HG03521 (cell line): Measurements from ENCODE around the gene AANAT.
A peak's percentile ranks its signal among the peaks of the same experiment; 100 is the strongest.
"Not testable (repeated sequence)": the region's sequence is repeated elsewhere in the genome, so short reads cannot be mapped to it uniquely, and the experiment has no call there.

ENCODE experiments used
- ATAC-seq: cut with Tn5 transposase; IDR thresholded peaks from one replicate; pipeline ENCODE4 v1.9.1; 2021; ENCODE audit warnings: mild to moderate bottlenecking, moderate library complexity; ENCODE audit not compliant: unreplicated experiment

The AANAT gene

DNA sequence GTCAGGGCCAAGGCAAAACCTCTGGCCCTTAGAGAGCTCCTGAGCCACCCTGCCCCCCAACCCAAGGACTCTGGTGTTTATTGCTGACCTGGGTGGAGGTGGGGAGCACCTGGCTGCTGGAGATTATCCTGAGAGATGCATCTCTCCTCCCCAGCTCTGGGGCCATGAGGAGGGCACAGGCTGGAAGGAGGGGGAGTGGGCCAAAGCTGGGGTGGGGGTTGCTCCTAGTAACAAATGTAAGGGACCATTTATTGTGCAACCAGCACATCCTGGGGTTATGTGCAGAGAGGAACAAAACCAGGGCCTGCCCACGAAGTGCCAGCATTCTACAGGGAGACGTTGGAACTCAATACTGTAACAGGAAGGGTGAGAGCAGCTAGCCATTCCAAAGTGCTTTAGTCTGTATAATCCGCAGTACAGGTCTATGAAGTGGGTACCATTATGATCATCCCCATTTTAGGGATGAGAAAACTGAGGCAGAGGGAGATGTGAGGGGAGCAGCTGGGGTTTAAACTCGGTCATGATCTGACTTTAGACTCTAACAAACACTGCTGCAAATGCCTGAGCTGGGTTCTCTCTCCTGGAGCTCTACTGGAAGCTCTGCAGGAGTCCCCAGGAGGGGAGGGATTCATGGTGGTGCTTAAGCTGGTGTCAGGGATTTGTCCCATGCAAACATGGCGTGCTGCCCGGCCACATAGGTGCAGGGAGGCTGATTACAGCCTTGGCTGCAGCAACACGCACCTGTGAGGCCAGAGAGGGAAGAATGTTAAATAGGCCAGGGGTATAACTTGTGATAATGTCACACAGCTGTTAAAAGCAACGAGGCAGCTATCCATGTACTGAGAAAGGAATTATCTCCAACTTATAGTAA, 35.2 kb downstream of the AANAT start:
- ATAC-seq: no peak

DNA sequence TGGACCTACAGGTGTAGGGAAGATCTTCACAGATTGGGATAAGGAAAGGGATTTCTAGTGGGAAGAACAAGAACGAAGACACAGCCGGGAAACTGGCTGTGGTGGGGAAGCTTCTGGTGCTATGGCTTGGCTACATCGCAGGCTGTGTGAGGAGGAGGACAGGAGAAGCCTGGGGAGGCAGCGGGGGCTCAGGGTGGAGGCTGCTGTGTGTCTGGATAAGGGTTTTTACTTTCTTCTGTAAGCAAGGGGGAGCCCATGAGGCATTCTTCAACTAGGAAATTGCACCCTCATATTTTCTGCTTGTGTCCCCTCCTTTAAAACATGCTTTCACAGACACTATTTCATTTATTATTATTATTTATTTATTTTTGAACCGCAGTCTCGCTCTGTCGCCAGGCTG, 36.7 kb downstream of the AANAT start:
- no peak for ATAC-seq

DNA sequence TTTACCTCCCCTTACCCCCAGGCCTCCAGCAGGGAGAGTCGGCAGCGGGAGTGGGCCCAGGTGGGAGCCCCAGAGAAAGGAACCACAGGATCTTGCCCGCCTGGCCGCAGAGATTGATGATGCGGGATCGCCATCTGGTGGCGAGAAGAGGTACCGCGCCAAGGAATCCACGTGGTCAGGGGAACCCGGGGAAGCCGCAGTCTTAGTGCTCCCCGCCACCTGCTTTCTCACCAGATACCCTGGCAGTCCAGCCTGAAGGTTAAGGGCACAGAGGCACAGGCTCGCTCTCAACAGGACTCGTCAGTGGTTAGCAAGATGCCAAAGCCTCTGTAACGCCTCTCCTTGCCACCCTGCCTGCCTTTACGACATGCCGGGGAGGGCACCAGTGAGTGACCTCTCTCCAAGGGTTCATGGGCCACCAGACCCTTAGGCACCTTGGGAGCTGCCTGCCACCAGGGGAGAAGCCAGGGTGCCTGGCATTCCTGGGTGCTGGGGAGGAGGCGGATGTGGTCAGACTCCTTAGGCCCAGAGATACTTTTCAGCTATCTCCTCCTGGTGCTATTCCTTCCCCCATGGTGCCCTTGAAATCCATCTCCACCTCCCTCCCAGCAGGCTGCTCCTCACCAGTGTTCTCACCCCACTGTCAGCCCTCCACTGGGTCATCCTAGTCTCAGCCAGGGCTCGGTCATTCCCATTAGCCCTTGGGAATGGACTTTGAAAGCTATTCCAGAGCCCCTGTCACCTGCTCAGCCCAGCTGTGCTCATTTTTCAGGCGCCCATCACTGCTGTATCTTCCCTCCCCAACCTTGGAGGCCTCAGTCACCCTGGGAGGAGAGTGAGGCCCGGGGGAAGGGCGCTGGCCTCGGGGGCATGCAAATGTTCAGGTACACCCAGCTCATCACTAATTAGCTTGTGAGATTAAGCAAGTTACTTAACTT, 39.3 kb downstream of the AANAT start:
- ATAC-seq: no peak

DNA sequence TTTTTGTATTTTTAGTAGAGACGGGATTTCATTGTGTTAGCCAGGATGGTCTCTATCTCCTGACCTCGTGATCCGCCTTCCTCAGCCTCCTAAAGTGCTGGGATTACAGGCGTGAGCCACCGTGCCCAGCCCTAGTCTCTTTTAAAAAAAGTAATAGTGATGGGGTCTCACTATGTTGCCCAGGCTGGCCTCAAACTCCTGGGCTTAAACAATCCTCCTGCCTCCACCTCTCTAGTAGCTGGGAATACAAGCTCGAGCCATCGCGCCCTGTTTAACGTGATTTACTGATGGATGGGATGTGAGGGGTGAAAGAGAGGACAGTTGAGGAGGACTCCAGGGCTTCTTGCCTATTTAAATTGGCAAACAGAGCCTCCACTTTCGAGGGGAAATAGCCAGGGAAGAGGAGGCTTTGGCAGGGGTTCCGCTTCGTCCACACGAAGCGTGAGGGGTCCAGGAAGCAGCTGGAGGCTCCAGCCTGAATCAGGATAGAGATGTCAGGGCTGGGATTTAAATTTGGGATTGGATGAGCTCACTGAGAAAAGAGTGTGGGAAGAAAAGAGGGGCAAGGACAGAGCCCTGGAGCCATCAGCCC, 41.2 kb downstream of the AANAT start:
- not testable (repeated sequence) for ATAC-seq

DNA sequence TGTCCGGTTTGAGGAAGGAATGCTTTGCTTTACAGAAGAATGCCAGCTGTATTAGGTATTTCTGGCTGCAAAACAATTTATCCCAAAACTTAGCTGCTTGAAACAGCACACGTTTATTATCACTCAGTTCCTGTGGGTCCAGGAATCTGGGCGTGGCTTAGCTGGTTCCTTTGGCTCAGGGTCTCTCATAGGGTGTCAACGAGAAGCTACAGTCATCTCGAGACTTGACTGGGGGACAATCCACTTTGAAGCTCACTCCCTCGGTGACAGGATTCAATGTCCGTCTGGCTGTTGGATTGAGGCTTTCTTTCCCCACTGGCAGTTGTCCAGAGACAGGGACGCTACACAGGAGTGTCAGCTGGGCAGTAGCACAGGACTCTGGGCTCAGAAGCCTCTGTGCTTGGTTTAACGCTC, 43.4 kb downstream of the AANAT start:
- no peak for ATAC-seq

DNA sequence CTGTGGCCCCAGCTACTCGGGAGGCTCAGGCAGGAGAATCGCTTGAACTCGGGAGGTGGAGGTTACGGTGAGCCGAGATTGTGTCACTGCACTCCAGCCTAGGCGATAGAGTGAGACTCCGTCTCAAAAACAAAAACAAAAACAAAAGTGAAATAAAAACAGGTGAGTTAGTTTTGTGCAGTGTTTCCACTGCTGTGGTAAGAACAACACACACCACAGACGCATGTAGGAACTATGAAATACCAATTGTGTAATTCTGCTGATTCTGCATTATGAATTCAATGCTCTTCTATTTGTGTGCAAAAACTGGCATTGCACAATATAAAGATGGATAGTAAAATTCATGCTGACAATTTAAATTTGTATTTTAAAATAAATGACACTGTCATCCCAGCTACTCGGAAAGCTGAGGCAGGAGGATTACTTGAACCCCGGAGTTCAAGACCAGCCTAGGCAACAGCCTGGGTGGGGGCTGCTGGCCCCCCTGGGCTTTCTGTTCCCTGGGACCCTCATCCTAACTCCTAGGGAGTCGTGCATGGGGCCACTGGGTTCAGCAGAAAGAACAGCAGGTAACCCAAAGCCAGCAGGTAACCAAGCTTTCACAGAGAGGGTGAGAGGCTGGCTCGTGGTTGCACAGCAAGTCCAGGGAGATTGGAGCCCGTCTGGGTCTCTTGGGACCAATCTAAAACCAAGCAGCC, 44.4 kb downstream of the AANAT start:
- no peak for ATAC-seq

DNA sequence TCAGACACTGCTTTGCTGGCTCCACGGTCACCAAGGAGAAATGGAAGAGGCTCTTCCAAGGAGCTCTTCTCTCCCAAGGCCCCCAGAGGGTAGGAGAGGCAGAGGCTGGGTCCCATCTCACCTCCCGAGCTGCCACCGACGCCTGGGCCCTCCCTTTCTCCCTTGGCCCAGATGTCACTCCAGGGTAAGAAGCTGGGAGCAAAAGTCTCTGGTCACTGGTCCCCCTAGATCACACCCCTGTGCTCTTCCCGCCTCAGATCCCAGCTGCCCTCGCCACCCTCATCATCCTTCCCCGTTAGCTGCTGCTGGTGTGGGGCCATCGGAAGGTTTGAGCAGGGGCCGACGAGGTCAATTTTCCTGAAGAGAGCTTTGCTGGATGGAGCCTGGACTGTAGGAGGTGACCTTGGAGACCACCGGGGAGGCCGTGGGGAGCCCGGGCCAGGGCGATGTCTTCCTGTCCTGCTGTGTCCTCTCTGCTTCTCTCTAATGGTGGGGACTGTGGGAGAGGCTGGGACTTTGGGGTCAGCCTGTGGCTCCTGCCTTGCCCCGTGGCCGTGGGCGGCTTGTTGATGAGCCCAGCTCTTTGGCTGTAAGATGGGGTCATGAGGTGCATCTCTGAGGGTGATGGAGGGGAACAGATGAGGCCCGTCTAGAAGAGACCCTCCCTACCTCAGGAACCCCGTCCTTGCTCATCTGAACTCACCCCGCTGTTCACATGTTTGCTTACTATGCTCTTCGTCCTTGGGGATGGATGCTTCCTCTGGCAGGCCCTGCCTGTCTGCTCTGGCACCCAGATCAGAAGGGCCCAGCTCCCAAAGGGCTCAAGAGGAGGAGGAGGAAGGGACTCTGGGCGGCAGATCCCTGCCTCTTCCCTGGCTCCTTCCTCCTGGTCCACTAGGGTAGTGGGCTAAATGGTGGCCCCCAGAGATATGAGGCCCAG, 45.2 kb downstream of the AANAT start:
- no peak for ATAC-seq

DNA sequence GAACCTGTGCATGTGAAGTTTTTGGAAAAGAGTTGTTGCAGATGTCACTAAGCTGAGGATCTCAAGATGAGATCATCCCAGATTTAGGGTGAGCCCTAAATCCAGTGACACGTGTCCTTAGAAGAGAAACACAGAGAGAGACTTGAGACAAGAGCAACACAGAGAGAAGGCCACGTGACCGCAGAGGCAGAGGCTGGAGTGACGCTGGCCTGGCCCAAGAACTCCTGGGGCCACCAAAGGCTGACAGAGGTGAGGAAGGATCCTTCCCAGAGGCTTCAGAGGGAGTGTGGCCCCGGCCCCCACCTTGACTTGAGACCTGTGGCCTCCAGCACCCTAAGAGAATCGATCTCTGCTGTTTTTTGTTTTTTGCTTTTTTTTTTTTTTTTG, 45.9 kb downstream of the AANAT start:
- no peak for ATAC-seq

DNA sequence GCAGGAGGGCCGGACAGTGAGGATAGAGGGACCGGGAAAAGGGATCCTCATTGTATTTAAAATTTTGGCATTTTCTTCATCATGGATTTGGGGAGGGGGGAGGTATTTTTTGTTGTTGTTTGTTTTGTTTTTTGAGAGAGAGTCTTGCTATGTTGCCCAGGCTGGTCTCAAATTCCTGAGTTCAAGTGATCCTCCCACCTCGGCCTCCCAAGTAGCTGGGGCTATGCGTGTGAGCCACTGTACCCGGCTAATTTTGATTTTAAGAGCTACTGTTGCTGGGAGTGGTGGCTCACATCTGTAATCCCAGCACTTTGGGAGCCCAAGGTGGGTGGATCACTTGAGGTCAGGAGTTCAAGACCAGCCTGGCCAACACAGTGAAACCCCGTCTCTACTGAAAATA, 47.0 kb downstream of the AANAT start:
- not testable (repeated sequence) for ATAC-seq

DNA sequence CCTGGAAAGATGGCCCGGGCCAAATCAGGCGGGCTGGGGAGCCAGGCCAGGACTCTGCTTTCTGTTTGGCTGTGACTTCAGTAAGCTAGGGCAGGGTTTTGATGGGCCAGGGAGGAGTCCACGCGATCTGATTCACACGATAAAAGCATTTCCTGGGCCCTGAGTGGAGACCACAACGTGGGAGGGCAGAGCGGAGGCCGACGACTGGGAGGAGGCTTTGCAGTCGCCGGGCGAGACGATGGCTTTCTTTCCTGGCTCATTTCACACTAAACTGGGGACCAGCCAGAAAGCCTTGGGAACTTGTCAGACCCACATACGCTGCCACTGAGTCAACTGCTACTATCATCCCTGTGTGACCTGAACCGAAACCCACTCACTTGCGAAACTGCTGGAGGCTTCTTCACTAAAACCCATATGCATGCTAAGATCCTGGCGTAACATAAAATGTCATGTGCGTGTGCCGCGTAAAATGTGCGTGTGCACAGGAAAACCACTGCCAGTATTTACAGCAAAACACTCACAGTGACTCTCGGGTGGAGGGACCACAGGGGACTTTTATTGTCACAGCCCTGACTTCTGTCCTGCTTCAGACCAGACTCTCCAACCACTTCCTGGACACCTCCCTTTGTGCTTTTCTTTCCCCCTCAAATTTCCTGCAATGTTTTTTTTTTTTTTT, 48.0 kb downstream of the AANAT start:
- peak; percentile 47 for ATAC-seq

DNA sequence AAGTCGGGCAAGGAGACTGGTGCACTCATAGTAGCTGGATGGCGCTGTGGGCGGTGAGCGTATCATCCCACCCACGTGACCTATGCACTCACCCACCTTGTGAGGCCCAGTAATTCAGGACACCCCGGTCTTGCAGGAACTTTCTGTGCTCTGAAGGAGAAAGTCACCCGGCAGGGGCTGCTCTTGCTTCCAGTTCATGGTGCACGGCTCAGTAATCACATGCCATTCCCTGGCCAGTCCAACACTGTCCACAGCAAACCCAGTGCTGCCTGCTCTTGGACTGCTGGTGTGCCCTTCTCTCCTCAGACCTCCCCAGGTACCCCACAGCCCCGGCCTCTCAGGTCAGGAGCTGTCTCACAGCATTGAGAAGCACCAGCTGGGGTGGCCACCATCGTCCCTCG, 50.2 kb downstream of the AANAT start:
- no peak for ATAC-seq

DNA sequence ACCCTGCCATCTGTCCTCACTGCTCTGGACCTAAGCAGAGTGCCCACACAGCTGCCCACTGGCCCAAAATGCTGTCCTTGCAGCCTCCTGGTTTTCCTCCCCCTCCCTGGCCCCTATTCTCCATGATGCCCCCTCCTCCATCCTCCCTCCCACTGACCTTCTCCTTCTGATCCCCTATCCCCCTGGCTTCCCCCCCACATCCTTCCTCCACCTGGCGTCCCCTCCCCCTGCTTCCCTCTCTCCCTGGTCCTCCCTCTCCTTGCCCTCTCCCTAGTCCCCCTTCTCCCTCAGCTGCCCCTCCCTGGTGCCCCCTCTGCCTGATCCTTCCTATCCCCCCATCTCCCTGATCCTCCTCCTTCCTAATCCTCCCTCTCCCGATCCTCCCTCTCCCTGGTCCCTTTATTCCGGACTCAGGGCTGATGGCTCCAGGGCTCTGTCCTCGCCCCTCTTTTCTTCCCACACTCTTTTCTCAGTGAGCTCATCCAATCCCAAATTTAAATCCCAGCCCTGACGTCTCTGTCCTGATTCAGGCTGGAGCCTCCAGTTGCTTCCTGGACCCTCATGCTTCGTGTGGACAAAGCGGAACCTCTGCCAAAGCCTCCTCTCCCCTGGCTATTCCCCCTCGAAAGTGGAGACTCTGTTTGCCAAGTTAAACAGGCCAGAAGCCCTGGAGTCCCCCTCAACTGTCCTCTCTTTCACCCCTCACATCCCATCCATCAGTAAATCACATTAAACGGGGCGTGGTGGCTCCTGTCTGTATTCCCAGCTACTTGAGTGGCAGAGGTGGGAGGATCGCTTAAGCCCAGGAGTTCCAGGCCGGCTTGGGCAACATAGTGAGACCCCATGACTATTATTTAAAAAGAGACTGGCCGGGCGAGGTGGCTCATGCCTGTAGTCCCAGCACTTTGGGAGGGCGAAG, 51.9 kb downstream of the AANAT start:
- no peak for ATAC-seq
